CD4-positive, alpha-beta T cell treated with Interleukin-17A for 1 hour (primary cell): Measurements from ENCODE around the gene ZNF444.
"Not testable (repeated sequence)": the region's sequence is repeated elsewhere in the genome, so short reads cannot be mapped to it uniquely, and the experiment has no call there.

Experiments used
- DNase-seq: peaks from one replicate; pipeline ENCODE4 v3.0.0-alpha.2; 2020

The ZNF444 gene

GRCh38 chr19:56191115-56191514 is 50.0 kb downstream of the ZNF444 start:
- DNase-seq, result no peak

GRCh38 chr19:56191711-56192110 is 50.6 kb downstream of the ZNF444 start:
- DNase-seq, result no peak

GRCh38 chr19:56193981-56194640 is 53.0 kb downstream of the ZNF444 start:
- DNase-seq, result no peak

- not testable (repeated sequence) for DNase-seq
Observed at GRCh38 chr19:56197646-56198045, 56.6 kb downstream of the ZNF444 start, which contains the start of gene ZSCAN5B. Gene ZSCAN5B (minus strand): TSS chr19:56197783. CDS start chr19:56193052, 4,731 bp downstream.

- no peak for DNase-seq
Observed at GRCh38 chr19:56199687-56200086, 58.6 kb downstream of the ZNF444 start.

- no peak for DNase-seq
Observed at GRCh38 chr19:56201973-56202372, 60.9 kb downstream of the ZNF444 start, which contains the start of gene ZSCAN5C. Gene ZSCAN5C (plus strand): TSS chr19:56202273. CDS start chr19:56205914, 3,641 bp downstream.

GRCh38 chr19:56207581-56207980 is 66.5 kb downstream of the ZNF444 start:
- DNase-seq, result not testable (repeated sequence)

GRCh38 chr19:56209091-56209490 is 68.0 kb downstream of the ZNF444 start:
- no peak for DNase-seq

GRCh38 chr19:56210036-56210435 is 68.9 kb downstream of the ZNF444 start:
- not testable (repeated sequence) for DNase-seq
